HG02759 (cell line): ENCODE measurements around the gene NFAM1.

Experiments
- ATAC-seq: cut with Tn5 transposase; IDR thresholded peaks from one replicate; pipeline ENCODE4 v1.9.1; 2021; ENCODE audit warnings: mild to moderate bottlenecking, moderate library complexity; ENCODE audit not compliant: unreplicated experiment

NFAM1 gene

GRCh38 chr22:42432020-42432596 lies at the start of gene NFAM1:
NFAM1 (minus strand) TSS chr22:42432403; CDS start chr22:42432357, 46 bp downstream.
- no peak for ATAC-seq

GRCh38 chr22:42475122-42475521 lies 42.9 kb upstream of the NFAM1 start:
- no peak for ATAC-seq

GRCh38 chr22:42473484-42474193 lies 41.4 kb upstream of the NFAM1 start:
- ATAC-seq, result no peak

GRCh38 chr22:42472671-42473070 lies 40.5 kb upstream of the NFAM1 start:
- ATAC-seq, result no peak

- no peak for ATAC-seq
Observed at GRCh38 chr22:42471441-42471840, 39.2 kb upstream of the NFAM1 start.

- ATAC-seq, result no peak
Observed at GRCh38 chr22:42470366-42471082, 38.3 kb upstream of the NFAM1 start.

GRCh38 chr22:42468841-42469240 lies 36.6 kb upstream of the NFAM1 start:
- no peak for ATAC-seq

GRCh38 chr22:42462016-42462415 lies 29.8 kb upstream of the NFAM1 start:
- ATAC-seq, result no peak

- no peak for ATAC-seq
Observed at GRCh38 chr22:42461511-42461910, 29.3 kb upstream of the NFAM1 start.

GRCh38 chr22:42459287-42460063 lies 27.3 kb upstream of the NFAM1 start:
- ATAC-seq, result no peak

GRCh38 chr22:42452916-42453315 lies 20.7 kb upstream of the NFAM1 start:
- no peak for ATAC-seq

- ATAC-seq, result no peak
Observed at GRCh38 chr22:42452456-42452855, 20.3 kb upstream of the NFAM1 start.

GRCh38 chr22:42451499-42452145 lies 19.4 kb upstream of the NFAM1 start:
- no peak for ATAC-seq

GRCh38 chr22:42450862-42451261 lies 18.7 kb upstream of the NFAM1 start:
- ATAC-seq, result no peak

GRCh38 chr22:42446151-42446550 lies 13.9 kb upstream of the NFAM1 start:
- ATAC-seq, result no peak

GRCh38 chr22:42444077-42444904 lies 12.1 kb upstream of the NFAM1 start:
- ATAC-seq, result peak; percentile 47

GRCh38 chr22:42443240-42444076 lies 11.3 kb upstream of the NFAM1 start:
- ATAC-seq, result no peak

- ATAC-seq, result no peak
Observed at GRCh38 chr22:42442748-42443147, 10.5 kb upstream of the NFAM1 start.

- no peak for ATAC-seq
Observed at GRCh38 chr22:42440728-42441127, 8.5 kb upstream of the NFAM1 start.
